Coronary artery (tissue), 2 donors: ENCODE results near the gene SVOPL.

Experiments used
- DNase-seq: peaks from one replicate; pipeline ENCODE4 v3.0.0-alpha.2; 2017; ENCODE audit warnings: low spot score
- H3K27ac ChIP-seq, 2 donors: fragments of 200-600 bp; sonication (generic); one replicate each; pipeline ENCODE4 v1.5.1; 2016 to 2019
- H3K4me3 ChIP-seq: fragments of 200-600 bp; sonication (generic); 2 replicates; pipeline ENCODE4 v1.5.1; 2016; ENCODE audit warnings: mild to moderate bottlenecking, moderate library complexity
- CTCF ChIP-seq: fragments of 200-600 bp; sonication (generic); IDR thresholded peaks from one replicate; pipeline ENCODE4 v1.5.1; 2019; ENCODE audit warnings: antibody characterized with exemption

The SVOPL gene

GRCh38 chr7:138555684-138556083 is 145.5 kb downstream of the SVOPL start:
- no peak overlapping the region for H3K27ac ChIP-seq
- no peak overlapping the region for H3K4me3 ChIP-seq
- no peak for TF ChIP-seq CTCF
- DNase-seq: no peak

- H3K4me3 ChIP-seq: no peak overlapping the region
- no peak overlapping the region for H3K27ac ChIP-seq
- no peak for TF ChIP-seq CTCF
- no peak for DNase-seq
Measured at GRCh38 chr7:138554674-138555073, 146.5 kb downstream of the SVOPL start.

- no peak for DNase-seq
- no peak overlapping the region for H3K27ac ChIP-seq
- no peak overlapping the region for H3K4me3 ChIP-seq
- TF ChIP-seq CTCF: no peak
Measured at GRCh38 chr7:138553805-138554204, 147.4 kb downstream of the SVOPL start.

GRCh38 chr7:138551102-138551501 is 150.1 kb downstream of the SVOPL start:
- H3K4me3 ChIP-seq: no peak overlapping the region
- no peak overlapping the region for H3K27ac ChIP-seq
- DNase-seq: no peak
- no peak for TF ChIP-seq CTCF

- TF ChIP-seq CTCF: no peak
- no peak for DNase-seq
Measured at GRCh38 chr7:138550337-138550736, 150.8 kb downstream of the SVOPL start.

GRCh38 chr7:138549082-138549481 is 152.1 kb downstream of the SVOPL start:
- H3K4me3 ChIP-seq: no peak overlapping the region
- TF ChIP-seq CTCF: no peak
- DNase-seq: no peak
- no peak overlapping the region for H3K27ac ChIP-seq

More at GRCh38 chr7:138550337-138550736, 150.8 kb downstream of the SVOPL start:
- no peak overlapping the region for H3K4me3 ChIP-seq
- no peak overlapping the region for H3K27ac ChIP-seq

GRCh38 chr7:138546829-138547228 is 154.3 kb downstream of the SVOPL start:
- TF ChIP-seq CTCF: no peak
- Histone ChIP-seq H3K27ac (no peak overlapping the region), H3K4me3 (no peak overlapping the region)
- DNase-seq: no peak
